GM21786 (cell line): ENCODE data around the gene LOXL1.
"Not testable (repeated sequence)": the region's sequence is repeated elsewhere in the genome, so short reads cannot be mapped to it uniquely, and the experiment has no call there.

Source experiments
- ATAC-seq: cut with Tn5 transposase; IDR thresholded peaks from one replicate; pipeline ENCODE4 v1.9.1; 2021; ENCODE audit not compliant: unreplicated experiment

Gene LOXL1

DNA sequence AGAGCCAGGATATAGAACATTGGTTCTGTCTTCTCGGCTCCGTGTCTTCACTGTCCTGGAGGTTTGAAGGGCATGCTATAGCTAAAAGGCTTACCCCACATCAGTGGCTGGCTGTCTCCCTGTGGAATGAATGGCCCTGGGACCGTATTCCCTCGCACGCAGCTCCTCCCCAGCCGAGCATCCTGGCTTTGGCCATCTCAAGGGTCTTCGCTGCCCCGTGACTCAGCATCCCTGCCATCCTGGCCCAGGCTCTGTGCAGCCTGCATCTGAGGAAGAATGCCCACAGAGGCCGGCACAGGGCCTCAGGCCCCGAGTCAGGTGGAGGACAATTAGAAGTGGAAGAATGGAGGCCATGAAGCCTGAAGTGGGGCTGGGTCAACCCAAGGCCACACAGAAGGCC, 11.0 kb downstream of the LOXL1 start:
- ATAC-seq: no peak

DNA sequence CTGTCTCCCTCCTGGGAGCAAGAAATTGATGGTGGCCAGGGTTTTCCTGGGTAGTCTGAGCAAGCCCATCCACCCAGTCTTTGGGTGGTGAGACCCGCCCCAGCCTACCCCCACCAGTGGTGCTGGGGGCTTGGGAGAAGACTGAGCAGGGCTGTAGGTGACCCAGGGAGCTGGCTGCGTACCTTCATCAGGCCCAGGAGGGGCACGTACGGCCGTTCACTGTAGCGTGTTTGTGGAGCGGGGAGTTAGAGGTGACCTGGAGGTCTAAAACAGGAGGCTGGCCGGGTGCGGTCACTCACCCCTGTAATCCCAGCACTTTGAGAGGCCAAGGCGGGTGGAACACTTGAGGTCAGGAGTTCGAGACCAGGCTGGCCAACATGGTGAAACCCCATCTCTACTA, 11.5 kb downstream of the LOXL1 start:
- no peak for ATAC-seq

DNA sequence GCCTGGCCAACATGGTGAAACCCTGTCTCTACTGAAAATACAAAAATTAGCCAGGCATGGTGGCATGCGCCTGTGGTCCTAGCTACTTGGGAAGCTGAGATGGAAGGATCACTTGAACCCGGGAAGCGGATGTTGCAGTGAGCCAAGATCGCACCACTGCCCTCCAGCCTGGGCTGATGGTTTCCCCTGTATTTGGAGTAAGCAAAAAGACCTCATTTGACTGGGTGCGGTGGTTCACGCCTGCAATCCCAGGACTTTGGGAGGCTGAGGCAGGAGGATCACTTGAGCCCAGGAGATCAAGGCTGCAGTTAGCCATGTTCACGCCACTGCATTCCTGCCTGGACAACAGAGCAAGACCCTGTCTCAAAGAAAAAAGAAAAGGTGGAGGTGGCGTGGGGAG, 12.3 kb downstream of the LOXL1 start:
- not testable (repeated sequence) for ATAC-seq

DNA sequence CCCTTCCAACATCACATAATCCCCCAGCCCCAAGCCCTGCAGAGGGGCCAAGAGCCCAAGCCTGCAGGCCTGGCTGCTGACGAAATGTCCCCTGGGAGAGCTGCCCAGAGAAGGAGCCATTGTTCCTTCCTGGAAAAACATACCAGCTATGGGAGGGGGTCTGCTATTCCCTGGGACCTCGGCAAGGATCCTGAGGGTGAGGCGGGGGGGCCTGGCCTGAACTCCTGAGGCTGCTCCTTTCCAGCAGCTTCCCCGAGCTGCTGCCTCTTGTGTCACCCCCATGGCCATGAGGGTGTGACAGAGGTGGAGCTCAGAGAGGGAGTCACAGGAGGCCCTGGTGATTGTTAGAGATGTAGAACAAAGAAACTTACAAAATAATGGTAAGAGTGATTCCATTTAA, 12.9 kb downstream of the LOXL1 start:
- ATAC-seq: no peak

DNA sequence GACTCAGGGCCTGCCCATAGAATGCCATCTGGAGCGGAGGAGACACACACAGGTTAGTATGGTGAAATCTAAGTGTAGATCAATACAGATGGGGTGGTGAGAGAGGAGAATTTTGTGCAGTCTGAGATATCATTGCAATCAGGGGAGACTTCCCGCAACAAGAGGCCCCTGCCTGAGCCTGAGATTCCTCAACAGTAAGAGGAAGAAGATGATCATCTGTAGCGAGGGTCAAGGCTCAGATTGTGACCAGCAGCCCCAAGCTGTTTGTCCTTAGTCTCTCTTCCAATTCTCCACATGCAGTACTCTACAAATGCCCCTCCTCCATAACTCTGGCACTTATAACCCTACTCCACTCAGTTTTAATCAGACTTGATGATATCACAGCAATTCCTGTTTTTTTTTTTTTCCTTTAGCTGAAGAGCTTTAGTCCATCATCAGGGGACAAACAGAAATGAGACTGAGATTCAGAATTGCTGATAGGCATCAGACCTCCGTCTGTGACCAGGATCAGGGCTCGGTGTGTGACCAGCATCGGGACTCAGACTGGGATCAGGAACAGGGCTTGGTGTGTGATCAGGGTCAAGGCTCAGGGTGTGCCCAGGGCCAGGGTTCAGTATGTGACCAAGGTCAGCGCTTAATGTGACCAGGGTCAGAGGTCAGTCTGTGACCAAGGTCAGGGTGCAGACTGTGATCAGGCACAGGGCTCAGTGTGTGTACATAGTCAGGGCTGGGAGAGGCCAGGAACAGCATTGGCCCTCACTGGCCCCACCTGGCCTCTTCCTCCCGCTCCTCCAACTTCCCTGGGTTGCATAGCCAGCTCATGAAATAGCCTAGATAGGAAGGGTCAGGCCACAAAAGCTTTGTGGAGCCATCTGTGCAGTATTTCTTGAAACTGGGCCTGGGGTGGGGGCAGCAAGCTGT, 14.1 kb downstream of the LOXL1 start:
- no peak for ATAC-seq

DNA sequence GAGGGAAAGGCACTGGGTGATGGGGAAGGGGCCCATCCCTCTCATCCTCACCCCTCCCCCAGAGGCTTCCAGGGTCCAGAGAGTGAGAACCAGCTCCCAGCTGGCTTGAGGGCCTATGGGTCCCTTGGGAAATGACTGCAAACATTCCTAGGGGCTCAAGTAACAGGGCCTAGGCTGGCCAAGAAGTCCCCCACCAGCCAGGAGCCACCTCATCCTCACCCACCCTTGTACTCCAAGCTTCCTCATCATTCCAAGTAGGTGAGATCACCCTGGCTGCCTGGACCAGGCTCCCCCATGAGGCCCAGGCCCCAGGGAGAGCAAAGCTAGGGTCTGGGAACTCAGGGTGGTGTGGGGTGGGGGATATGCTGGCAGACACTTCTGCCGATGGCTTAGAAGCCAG, 14.8 kb downstream of the LOXL1 start:
- ATAC-seq: no peak

DNA sequence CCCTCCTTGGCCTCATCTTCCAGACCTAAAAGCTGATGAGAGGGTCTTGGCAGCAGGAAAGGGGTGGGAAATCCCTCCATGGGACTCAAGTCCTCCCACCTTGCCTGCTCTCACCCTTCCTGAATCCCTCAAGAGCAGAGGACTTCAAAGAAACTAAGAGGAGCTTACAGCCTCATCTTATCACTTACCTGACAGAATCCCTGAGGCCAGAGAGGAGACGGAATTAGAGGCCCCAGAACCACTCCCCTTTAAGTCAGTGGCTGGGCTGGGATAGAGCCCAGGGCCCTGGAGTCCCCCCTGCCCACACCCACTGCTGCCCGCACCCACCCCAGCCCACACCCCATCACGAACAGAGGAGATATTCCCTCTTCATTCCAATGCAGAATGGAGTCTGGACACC, 15.2 kb downstream of the LOXL1 start:
- ATAC-seq: no peak

DNA sequence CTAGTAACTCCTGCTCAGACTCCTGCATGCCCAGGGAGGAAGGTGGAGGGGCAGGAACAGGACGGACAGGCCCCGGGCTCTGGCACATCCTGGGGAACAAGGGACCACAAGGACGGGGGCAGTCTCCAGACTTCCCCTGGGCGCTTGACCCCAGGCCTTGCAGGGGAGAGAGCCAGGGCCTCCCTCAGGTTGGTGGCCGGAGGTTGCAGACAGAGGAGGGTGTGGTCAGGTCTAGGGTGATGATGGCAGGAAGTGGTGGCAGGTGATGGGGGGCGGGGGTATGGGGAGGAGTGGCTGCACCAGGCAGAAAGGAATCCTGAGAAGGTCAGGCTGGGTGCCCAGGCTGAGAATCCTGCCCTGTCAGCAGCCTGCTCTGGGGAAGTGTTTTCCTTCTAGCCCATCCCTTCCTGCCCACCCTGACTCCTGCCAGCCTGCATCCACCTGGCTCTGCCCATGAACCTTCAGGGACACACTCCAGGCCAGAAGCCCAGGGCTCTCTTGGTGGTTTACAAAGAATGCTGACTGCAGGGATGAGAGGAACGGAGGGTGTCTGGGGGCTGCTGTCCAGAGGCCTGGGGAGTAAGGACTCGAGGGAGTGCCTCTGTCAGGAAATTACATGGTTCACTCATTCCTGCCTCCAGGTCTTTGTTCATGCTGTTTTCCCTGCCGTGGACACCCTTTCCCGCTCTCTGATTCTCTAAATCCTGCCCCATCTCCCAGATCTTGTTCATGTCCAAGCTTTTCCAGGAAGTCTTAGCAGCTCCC, 15.8 kb downstream of the LOXL1 start:
- no peak for ATAC-seq

DNA sequence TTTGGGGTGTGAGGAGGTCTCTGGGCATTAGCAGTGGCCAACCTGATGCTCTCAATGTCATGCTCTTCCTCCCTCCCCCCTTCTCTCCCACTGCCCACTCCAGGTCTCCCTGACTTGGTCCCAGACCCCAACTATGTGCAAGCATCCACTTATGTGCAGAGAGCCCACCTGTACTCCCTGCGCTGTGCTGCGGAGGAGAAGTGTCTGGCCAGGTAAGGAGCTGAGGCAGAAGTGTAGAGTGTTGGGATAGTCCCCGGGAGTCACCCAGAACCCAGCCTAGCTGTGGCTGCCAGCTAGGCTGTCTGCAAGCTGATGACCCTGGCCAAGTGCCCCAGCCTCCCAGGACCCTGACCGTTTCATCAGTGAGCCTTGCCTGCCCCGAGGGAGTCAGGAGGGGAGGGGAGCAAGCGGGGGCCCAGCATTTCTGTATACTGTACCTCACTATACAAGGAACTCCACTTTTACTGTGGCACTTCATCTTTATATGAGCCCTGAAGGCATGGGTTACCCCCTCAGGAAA, 16.5 kb downstream of the LOXL1 start:
- ATAC-seq: no peak

DNA sequence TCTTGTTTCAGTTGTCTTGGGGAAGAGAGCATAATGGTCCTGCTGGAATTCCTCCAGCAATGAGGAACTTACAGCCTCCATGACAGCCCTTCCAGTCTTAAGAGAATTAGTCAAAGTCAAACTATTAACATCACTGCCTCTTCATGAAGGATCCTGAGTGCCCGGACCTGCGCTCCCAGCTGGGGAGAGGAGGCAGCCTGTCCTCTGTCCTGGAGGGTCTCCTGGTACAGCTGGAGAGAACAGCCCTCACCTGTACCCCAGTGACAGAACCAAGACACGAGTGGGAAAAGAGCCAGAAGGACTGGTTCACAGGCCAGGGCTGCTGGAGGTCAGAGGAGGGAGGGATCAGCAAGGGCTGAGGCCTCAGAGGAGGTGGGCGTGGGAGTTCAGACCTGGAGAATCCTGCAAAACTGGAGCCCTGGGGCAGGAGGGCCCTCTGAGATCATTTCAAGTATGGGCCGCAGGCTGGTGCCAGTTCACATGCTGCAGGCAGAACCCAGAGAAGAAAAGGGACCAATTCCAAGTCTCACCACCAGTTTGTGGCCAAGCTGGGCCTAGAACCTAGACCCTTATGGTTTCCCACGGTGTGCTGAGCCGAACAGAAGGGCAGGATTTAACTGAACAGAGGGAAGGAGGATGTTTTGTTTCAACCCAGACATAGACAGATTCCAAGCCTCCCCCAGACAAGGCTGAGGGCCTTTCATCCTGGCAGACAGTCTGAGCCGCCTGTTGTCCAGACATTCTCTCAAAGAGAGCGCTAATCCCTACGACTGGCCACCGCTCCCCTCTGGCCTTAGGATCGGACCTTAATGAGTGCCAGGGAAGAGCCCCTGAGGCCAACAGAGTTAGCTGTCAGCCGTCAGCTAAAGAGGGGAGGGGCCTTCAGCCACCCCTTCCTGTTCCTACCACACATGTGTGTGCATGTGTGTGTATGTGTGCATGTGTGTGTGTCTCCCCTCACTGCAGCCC, 18.2 kb downstream of the LOXL1 start:
- ATAC-seq: no peak

DNA sequence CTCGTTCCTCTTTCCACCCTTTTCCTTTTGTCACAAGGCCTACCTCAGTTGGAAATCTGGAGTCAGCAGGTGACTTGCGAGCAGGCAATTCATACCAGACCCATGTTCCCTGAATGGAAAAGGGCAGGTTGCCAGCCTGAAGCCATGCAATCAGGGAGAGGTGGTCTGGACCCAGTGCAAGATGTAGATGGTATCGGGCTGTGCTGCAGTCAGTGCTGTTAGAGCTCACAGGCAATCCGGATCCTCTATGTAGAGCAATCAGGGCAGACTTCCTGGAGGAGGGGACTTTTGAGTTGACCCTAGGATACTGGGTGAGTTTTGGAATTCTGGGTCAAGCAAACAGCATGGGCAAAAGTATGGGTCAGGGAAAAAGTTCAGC, 18.9 kb downstream of the LOXL1 start:
- ATAC-seq: no peak

DNA sequence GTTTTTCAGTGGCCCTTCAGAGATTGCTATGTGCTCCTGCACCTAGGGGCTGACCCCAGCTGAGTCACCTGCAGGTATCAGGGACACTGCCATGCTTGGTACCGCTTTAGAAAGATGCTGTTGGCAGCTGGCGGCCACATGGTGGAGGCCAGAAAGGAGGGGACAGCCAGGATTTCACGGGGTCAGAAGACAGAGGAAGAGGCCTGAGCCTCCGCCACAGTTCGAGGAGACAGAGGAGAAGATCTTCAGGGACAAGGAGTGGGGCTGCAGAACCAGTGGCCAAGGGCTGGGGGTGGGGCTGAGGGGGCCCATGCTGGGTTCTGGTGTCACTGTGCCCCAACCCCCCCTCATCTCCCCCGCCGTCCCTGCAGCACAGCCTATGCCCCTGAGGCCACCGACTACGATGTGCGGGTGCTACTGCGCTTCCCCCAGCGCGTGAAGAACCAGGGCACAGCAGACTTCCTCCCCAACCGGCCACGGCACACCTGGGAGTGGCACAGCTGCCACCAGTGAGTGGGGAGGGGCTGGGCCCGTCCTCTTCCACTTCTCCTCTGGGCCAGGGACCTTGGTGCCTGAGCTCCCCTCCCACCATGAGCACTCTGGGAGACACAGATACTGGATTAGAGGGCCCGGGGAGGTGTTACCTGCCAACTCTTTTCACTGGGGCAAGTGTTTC, 19.9 kb downstream of the LOXL1 start:
- ATAC-seq: no peak

DNA sequence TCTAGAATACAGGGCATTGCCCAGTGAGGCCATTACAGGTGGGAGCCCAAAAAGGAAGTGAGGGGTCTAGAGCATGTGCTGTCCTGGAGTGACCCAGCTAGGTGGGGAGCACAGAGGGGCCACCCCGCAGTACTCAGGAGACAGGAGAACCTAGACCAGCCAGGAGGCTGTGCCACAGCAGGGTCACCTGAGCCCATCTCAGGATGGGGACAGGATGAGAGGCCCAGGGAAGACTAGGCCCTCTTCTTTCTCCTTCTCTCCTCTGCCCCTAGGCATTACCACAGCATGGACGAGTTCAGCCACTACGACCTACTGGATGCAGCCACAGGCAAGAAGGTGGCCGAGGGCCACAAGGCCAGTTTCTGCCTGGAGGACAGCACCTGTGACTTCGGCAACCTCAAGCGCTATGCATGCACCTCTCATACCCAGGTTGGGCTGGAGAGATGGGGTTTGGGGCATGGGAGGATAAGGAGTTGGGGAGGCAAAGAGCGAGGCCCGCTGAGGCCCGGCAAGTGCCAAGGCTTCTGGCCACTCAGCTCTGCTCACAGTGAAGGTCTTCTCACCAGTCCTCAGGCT, 20.6 kb downstream of the LOXL1 start:
- no peak for ATAC-seq

DNA sequence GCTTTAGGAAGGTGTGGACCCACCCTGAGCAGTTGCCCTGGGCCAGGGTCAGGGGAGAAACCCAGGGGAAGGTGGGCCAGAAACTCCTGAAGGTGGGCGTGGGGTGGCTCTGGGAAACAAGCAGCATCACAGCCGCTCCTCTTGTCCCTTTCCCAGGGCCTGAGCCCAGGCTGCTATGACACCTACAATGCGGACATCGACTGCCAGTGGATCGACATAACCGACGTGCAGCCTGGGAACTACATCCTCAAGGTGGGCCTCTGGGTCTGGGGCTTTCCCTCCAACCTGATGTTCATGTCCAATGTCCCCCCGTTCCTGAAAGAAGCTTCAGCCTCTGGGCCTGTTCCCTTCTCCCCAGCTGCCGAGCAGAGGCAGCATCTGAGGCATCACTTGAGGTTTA, 21.4 kb downstream of the LOXL1 start:
- ATAC-seq: no peak

DNA sequence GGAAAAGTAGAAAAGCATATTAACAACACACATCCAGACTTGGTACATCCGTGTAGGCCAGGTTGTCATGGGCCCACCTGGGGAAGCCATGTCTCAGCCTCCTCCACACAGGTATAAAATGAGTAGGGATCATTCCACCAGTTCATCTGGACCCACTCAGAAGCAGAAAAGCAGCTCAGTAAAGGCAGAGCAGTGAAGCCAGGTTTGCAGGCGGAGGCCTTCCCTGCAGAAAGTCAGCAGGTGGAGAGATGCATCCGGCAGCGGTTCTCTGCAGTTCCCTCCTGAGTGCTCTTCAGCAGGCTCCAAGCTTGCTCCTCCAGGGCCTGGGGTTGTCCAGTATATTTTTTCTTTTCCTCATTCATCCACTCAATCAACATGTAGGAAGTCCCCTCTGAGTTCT, 22.1 kb downstream of the LOXL1 start:
- no peak for ATAC-seq

DNA sequence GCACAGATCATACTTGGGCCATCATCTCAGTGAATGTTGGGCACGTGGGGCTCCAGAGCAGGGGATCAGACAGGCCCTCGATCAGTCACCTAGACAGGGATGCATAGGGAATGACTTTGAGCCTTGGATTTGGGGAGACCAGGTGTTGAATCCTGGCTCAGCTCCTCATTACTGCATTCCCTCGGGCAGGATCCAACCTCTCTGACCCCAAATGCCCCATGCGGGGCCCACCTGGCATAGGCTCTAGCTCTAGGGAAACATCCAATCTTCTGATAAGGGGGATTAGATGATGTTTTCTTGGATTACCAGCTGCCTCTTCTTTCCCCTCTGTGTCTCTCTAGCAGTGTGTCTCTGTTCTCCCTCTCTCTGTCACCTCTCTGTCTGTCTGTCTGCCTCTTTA, 22.7 kb downstream of the LOXL1 start:
- no peak for ATAC-seq

DNA sequence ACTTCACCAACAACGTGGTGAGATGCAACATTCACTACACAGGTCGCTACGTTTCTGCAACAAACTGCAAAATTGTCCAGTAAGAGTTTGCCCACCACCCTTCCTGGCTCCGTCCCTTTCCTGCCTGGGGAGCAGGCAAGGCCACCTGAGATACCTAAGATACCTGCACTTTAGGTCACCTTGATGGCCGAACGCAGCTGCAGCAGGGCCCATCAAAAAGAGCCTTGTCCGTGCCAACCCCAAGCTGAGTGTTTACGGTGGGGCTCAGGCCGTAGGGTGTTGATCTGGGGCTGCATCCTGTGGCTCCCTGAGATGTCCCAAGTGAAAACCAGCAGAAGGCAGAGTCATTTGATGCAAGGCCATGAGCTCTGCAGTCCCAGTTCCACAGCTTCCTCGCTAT, 23.2 kb downstream of the LOXL1 start:
- ATAC-seq: no peak

DNA sequence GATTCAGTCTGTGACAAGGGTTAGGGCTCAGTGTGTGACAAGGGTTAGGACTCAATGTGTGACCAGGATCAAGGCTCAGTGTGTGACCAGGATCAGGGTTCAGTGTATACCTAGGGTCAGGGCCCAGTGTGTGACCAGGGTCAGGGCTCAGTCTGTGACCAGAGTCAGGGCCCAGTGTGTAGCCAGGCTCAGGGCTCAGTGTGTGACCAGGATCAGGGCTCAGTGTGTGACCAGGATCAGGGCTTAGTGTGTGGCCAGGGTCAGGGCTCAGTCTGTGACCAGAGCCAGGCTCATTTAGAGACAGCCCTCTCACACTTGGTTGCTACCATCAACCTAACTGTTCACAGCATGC, 24.2 kb downstream of the LOXL1 start:
- ATAC-seq: no peak

DNA sequence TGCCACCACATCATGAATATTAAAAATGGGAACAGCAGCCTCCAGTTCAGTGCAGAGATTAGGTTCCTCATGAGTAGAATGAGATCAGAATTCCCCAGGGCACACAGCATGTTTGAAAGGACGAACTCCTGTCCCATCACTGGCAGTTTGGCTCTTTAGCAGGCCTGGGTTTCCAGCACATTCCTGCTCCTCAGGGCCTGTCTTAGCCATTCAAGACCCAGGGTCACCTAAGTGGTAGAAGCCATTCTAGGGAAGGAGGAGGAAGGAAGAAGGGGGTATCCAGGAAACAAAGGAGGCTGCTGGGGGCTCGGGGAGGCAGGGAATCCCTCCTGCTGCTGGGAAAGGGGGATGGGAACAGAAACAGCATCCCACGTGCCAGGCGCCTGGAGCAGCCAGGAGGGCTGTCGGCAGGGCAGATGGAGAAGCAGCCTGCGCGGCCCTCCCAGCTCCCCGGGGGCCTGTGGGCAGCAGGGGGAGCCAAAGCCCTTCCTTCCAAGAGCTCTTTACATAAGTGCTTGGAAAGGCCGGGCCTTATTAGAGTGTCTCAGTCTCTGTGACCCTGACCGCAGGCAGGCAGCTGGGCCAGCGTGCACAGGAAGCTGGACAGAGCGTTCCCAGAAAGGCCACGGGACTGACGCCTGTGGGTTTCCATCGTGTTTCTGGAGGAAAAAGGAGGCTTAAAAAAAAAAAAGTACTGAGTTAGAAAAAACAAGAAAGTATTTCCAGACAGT, 24.7 kb downstream of the LOXL1 start:
- no peak for ATAC-seq

DNA sequence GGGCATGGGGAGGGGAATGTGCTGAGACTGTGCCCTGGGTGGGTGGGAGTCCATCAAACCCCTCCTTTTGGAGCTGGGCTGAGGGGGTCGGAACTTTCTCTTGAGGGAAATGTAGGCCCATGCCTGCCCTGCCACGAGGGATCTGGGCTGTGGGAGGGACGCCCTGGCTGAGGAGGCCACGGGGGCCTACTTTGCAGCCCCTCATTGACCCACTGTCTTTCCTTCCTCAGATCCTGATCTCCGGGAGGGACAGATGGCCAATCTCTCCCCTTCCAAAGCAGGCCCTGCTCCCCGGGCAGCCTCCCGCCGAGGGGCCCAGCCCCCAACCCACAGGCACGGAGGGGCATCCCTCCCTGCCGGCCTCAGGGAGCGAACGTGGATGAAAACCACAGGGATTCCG, 25.3 kb downstream of the LOXL1 start:
- no peak for ATAC-seq
